CD8-positive, alpha-beta memory T cell (primary cell): Measurements from ENCODE around the gene TREX2. TPM values are rescaled to one million over a fixed set of nuclear protein-coding genes. Genes with fewer than 3 reads are reported as not detected.

Experiments
- CTCF ChIA-PET: fragments of 350-600 bp; sonication (Branson Sonifier 250); formaldehyde crosslinking; loops from one replicate; lab custom pipeline; 2021; ENCODE audit warnings: antibody characterized with exemption; lab: Charles Lee
- POLR2A ChIA-PET: fragments of 350-600 bp; sonication (Branson Sonifier 250); formaldehyde crosslinking; loops from one replicate; lab custom pipeline; 2021; ENCODE audit warnings: antibody characterized with exemption; lab: Charles Lee
- DNase-seq, 5 donors: peaks; one replicate each; pipeline versions ENCODE4 v3.0.0 to v3.0.0-alpha.2; 2020 to 2022; ENCODE audit warnings: mixed read lengths in 1 of 5
- H3K27ac ChIP-seq: one replicate; pipeline ENCODE4 v1.7.0; 2013; ENCODE audit warnings: low read depth, mild to moderate bottlenecking, low read length, moderate library complexity
- H3K27me3 ChIP-seq: 2 replicates; pipeline ENCODE4 v1.7.0; 2013; ENCODE audit warnings: low read length, mild to moderate bottlenecking; ENCODE audit not compliant: insufficient read depth, poor library complexity, severe bottlenecking
- H3K36me3 ChIP-seq: 2 replicates; pipeline ENCODE4 v1.7.0; 2013; ENCODE audit warnings: mild to moderate bottlenecking, low read length, moderate library complexity; ENCODE audit not compliant: insufficient read depth
- H3K4me1 ChIP-seq: 2 replicates; pipeline ENCODE4 v1.7.0; 2013; ENCODE audit warnings: mild to moderate bottlenecking, low read length, moderate library complexity; ENCODE audit not compliant: insufficient read depth
- H3K4me3 ChIP-seq: 2 replicates; pipeline ENCODE4 v1.7.0; 2013; ENCODE audit warnings: mild to moderate bottlenecking, low read length
- H3K9me3 ChIP-seq: 2 replicates; pipeline ENCODE4 v1.7.0; 2013; ENCODE audit warnings: mild to moderate bottlenecking, low read length
- H3K27ac Mint-ChIP-seq, 8 donors: one replicate each; pipeline ENCODE4 v1.8.0; 2020 to 2021; ENCODE audit warnings: mixed read lengths in 8 of 8, mild to moderate bottlenecking in 6 of 8, inconsistent platforms in 3 of 8, moderate library complexity in 3 of 8
- H3K27me3 Mint-ChIP-seq, 2 donors: one replicate each; pipeline ENCODE4 v1.8.0; 2020 to 2021; ENCODE audit warnings: mixed read lengths in 2 of 2, mild to moderate bottlenecking in 1 of 2, moderate library complexity in 1 of 2
- H3K36me3 Mint-ChIP-seq, 3 donors: one replicate each; pipeline ENCODE4 v1.8.0; 2020 to 2021; ENCODE audit warnings: mixed read lengths in 3 of 3, inconsistent platforms in 1 of 3, mild to moderate bottlenecking in 1 of 3
- H3K4me1 Mint-ChIP-seq, 3 donors: one replicate each; pipeline ENCODE4 v1.8.0; 2020 to 2021; ENCODE audit warnings: mixed read lengths in 3 of 3, inconsistent platforms in 1 of 3, mild to moderate bottlenecking in 1 of 3
- H3K4me3 Mint-ChIP-seq, 7 donors: one replicate each; pipeline ENCODE4 v1.8.0; 2020 to 2021; ENCODE audit warnings: mixed read lengths in 7 of 7, mild to moderate bottlenecking in 6 of 7, moderate library complexity in 4 of 7, inconsistent platforms in 2 of 7
- H3K9me3 Mint-ChIP-seq, 5 donors: one replicate each; pipeline ENCODE4 v1.8.0; 2020 to 2022; ENCODE audit warnings: mixed read lengths in 5 of 5, mild to moderate bottlenecking in 3 of 5, moderate library complexity in 2 of 5, inconsistent platforms in 1 of 5
- polyA plus RNA-seq: library from polyadenylated mRNA; unstranded; fragments of 300-500 nt; fragmentation: Illumina TruSeq; gene quantifications from one replicate; pipeline ENCODE4 v1.2.3, GENCODE V29; 2021
- total RNA-seq, 2 experiments: library from RNA; stranded (reverse); gene quantifications; one replicate each; pipeline ENCODE4 v1.2.3, GENCODE V29; 2021

TREX2 gene
- total and polyA plus RNA-seq, 3 experiments from 2014 or later = 0.77 to 2.3 (median 1.9) TPM

GRCh38 chrX:153465691-153466380 is 20.0 kb upstream of the TREX2 start:
- no peak overlapping the region for H3K4me3 ChIP-seq
- ChIA-PET CTCF (interaction anchor here (0.8 kb wide), 1 partner anchor 41 kb away, joined by 3 read pairs; no protein-coding TSS in a partner anchor), POLR2A (no interaction called here)
- H3K27ac ChIP-seq = no peak overlapping the region
- peak overlapping the region in 1 of 8 donors; percentile 72 for H3K27ac Mint-ChIP-seq
- no peaks in the 10 kb centered on the region for H3K36me3 ChIP-seq
- H3K4me1 ChIP-seq = peaks cover 5% of the 10 kb centered on the region
- no peaks in the 10 kb centered on the region for H3K9me3 ChIP-seq
- H3K27me3 ChIP-seq = no peaks in the 10 kb centered on the region
- H3K27me3 Mint-ChIP-seq = peaks cover 0 to 3% of the 10 kb centered on the region in 2 donors
- H3K4me3 Mint-ChIP-seq = no peak overlapping the region
- no peaks in the 10 kb centered on the region for H3K9me3 Mint-ChIP-seq
- DNase-seq = no peak
- H3K36me3 Mint-ChIP-seq = peaks cover 0 to 43% (median 0%) of the 10 kb centered on the region in 3 donors
- H3K4me1 Mint-ChIP-seq = peaks cover 9 to 17% (median 9%) of the 10 kb centered on the region in 3 donors

DNA sequence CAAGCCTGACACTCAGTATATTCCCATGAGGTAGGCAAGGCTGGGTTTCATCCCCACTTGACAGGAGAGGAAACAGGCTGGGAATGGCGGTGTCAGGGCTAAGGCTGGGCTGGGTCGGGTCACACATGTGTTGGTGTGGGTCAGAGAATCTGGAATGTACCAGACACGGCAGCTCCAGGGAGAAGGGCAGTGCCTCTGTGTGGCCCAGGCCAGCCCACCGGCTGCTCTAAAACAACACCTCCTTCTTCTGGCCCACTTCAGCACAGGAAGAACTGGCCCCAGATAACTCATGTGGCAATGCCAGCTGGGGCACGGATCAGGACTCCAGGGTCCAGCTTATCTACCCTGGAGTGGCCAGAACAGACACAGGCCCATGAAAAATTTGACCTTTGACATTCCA is 18.3 kb upstream of the TREX2 start:
- Histone ChIP-seq H3K27ac (no peak overlapping the region), H3K27me3 (no peaks in the 10 kb centered on the region), H3K9me3 (no peaks in the 10 kb centered on the region), H3K4me3 (no peak overlapping the region), H3K36me3 (no peaks in the 10 kb centered on the region), H3K4me1 (no peaks in the 10 kb centered on the region)
- Mint-ChIP-seq H3K27ac (no peak overlapping the region), H3K4me3 (no peak overlapping the region), H3K4me1 (peaks cover 6 to 11% (median 9%) of the 10 kb centered on the region in 3 donors), H3K27me3 (peaks cover 0 to 5% of the 10 kb centered on the region in 2 donors), H3K36me3 (peaks cover 0 to 55% (median 3%) of the 10 kb centered on the region in 3 donors), H3K9me3 (no peaks in the 10 kb centered on the region)
- DNase-seq = no peak
- POLR2A ChIA-PET = no interaction called here
- CTCF ChIA-PET = no interaction called here

GRCh38 chrX:153463556-153463955 is 17.7 kb upstream of the TREX2 start:
- Mint-ChIP-seq H3K27me3 (peaks cover 0 to 5% of the 10 kb centered on the region in 2 donors), H3K4me1 (peaks cover 4 to 9% (median 7%) of the 10 kb centered on the region in 3 donors), H3K27ac (no peak overlapping the region), H3K9me3 (no peaks in the 10 kb centered on the region), H3K36me3 (peaks cover 0 to 61% (median 3%) of the 10 kb centered on the region in 3 donors), H3K4me3 (no peak overlapping the region)
- no peaks in the 10 kb centered on the region for H3K36me3 ChIP-seq
- no peaks in the 10 kb centered on the region for H3K9me3 ChIP-seq
- no peak overlapping the region for H3K4me3 ChIP-seq
- DNase-seq = no peak
- no peak overlapping the region for H3K27ac ChIP-seq
- ChIA-PET CTCF (no interaction called here), POLR2A (no interaction called here)
- H3K4me1 ChIP-seq = no peaks in the 10 kb centered on the region
- H3K27me3 ChIP-seq = no peaks in the 10 kb centered on the region

- ChIA-PET CTCF (no interaction called here), POLR2A (no interaction called here)
- H3K27me3 ChIP-seq = no peaks in the 10 kb centered on the region
- no peak overlapping the region for H3K4me3 Mint-ChIP-seq
- H3K9me3 Mint-ChIP-seq = no peaks in the 10 kb centered on the region
- no peak for DNase-seq
- peaks cover 0 to 5% of the 10 kb centered on the region in 2 donors for H3K27me3 Mint-ChIP-seq
- no peaks in the 10 kb centered on the region for H3K36me3 ChIP-seq
- H3K4me1 ChIP-seq = no peaks in the 10 kb centered on the region
- peaks cover 0 to 63% (median 3%) of the 10 kb centered on the region in 3 donors for H3K36me3 Mint-ChIP-seq
- H3K9me3 ChIP-seq = no peaks in the 10 kb centered on the region
- H3K4me1 Mint-ChIP-seq = peaks cover 4 to 9% (median 7%) of the 10 kb centered on the region in 3 donors
- H3K27ac ChIP-seq = no peak overlapping the region
- H3K4me3 ChIP-seq = no peak overlapping the region
- H3K27ac Mint-ChIP-seq = no peak overlapping the region
Observed at GRCh38 chrX:153463031-153463430, 17.2 kb upstream of the TREX2 start.

DNA sequence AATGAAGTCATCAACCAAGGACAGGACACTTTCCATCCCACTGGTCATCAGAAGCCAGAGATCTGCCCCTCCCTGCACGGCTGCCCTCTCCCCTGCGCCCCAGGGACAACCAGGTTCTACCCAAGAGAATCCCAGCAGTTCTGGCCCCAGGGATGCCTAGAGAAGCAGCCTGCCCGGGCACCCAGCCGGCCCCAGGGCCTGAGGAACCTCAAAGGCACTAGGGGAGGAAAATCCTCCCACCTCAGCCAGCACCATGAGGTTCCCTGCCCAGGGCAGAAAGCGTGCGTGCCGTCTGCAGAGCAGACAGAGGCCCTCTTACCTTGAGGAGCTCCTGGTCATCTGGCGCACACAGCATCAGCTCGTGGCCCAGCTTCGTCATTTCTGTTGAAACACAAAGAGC is 16.4 kb upstream of the TREX2 start:
- no peak for DNase-seq
- Histone ChIP-seq H3K9me3 (no peaks in the 10 kb centered on the region), H3K36me3 (no peaks in the 10 kb centered on the region), H3K27me3 (no peaks in the 10 kb centered on the region), H3K4me1 (no peaks in the 10 kb centered on the region), H3K4me3 (no peak overlapping the region), H3K27ac (no peak overlapping the region)
- no peak overlapping the region for H3K4me3 Mint-ChIP-seq
- no peaks in the 10 kb centered on the region for H3K9me3 Mint-ChIP-seq
- H3K27ac Mint-ChIP-seq = no peak overlapping the region
- ChIA-PET POLR2A (no interaction called here), CTCF (no interaction called here)
- H3K36me3 Mint-ChIP-seq = peaks cover 0 to 59% (median 3%) of the 10 kb centered on the region in 3 donors
- H3K27me3 Mint-ChIP-seq = peaks cover 0 to 5% of the 10 kb centered on the region in 2 donors
- H3K4me1 Mint-ChIP-seq = peaks cover 2 to 6% (median 2%) of the 10 kb centered on the region in 3 donors

- H3K4me1 ChIP-seq = no peaks in the 10 kb centered on the region
- Mint-ChIP-seq H3K4me3 (no peak overlapping the region), H3K27ac (no peak overlapping the region), H3K27me3 (peaks cover 0 to 3% of the 10 kb centered on the region in 2 donors), H3K4me1 (peaks cover 0 to 4% (median 0%) of the 10 kb centered on the region in 3 donors), H3K9me3 (no peaks in the 10 kb centered on the region), H3K36me3 (peaks cover 0 to 60% (median 3%) of the 10 kb centered on the region in 3 donors)
- no peak overlapping the region for H3K4me3 ChIP-seq
- DNase-seq = peak; percentile 6 to 57 (median 25)
- no peaks in the 10 kb centered on the region for H3K36me3 ChIP-seq
- H3K27ac ChIP-seq = no peak overlapping the region
- no peaks in the 10 kb centered on the region for H3K9me3 ChIP-seq
- H3K27me3 ChIP-seq = no peaks in the 10 kb centered on the region
- POLR2A ChIA-PET = no interaction called here
- CTCF ChIA-PET = interaction anchor here (1.1 to 2.5 kb wide), 2 partner anchors 9 to 46 kb away, joined by 3 to 16 read pairs; no protein-coding TSS in a partner anchor
Observed at GRCh38 chrX:153460826-153461225, 15.0 kb upstream of the TREX2 start.

DNA sequence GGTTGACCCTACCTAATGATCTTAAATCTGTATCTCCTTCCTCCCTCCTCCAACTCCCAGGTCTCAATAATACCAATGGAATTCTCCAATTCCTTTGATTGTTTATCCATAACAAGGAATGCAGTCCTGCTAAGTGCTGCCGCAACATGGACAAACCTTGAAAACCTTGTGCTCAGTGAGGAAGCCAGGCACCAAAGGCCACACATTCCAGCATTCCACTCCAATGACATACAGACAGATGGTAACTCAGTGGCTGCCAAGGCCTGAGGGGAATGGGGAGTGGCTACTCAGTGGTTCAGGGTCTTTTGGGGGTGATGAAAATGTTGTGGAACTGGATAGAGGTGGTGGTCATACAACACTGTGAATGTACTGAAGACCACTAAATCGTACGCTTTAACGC is 14.1 kb upstream of the TREX2 start:
- Mint-ChIP-seq H3K27ac (peak overlapping the region in 2 of 8 donors; percentile 12 to 75), H3K27me3 (peaks cover 0 to 3% of the 10 kb centered on the region in 2 donors), H3K9me3 (no peaks in the 10 kb centered on the region), H3K36me3 (peaks cover 0 to 64% (median 3%) of the 10 kb centered on the region in 3 donors), H3K4me1 (peaks cover 0 to 4% (median 0%) of the 10 kb centered on the region in 3 donors), H3K4me3 (no peak overlapping the region)
- no peak overlapping the region for H3K4me3 ChIP-seq
- no peaks in the 10 kb centered on the region for H3K4me1 ChIP-seq
- no peaks in the 10 kb centered on the region for H3K27me3 ChIP-seq
- ChIA-PET CTCF (interaction anchor here (2.5 kb wide), 1 partner anchor 46 kb away, joined by 16 read pairs; no protein-coding TSS in a partner anchor), POLR2A (no interaction called here)
- H3K9me3 ChIP-seq = no peaks in the 10 kb centered on the region
- H3K27ac ChIP-seq = no peak overlapping the region
- no peak for DNase-seq
- H3K36me3 ChIP-seq = no peaks in the 10 kb centered on the region

GRCh38 chrX:153458476-153458875 is 12.6 kb upstream of the TREX2 start:
- DNase-seq = no peak
- Histone ChIP-seq H3K36me3 (no peaks in the 10 kb centered on the region), H3K4me3 (no peak overlapping the region), H3K27me3 (no peaks in the 10 kb centered on the region), H3K9me3 (no peaks in the 10 kb centered on the region), H3K4me1 (no peaks in the 10 kb centered on the region), H3K27ac (no peak overlapping the region)
- CTCF ChIA-PET = interaction anchor here (1.0 kb wide), 1 partner anchor 49 kb away, joined by 3 read pairs; no protein-coding TSS in a partner anchor
- H3K4me1 Mint-ChIP-seq = peaks cover 0 to 4% (median 0%) of the 10 kb centered on the region in 3 donors
- H3K4me3 Mint-ChIP-seq = no peak overlapping the region
- H3K36me3 Mint-ChIP-seq = peaks cover 0 to 57% (median 3%) of the 10 kb centered on the region in 3 donors
- no peaks in the 10 kb centered on the region for H3K9me3 Mint-ChIP-seq
- H3K27me3 Mint-ChIP-seq = peaks cover 0 to 1% of the 10 kb centered on the region in 2 donors
- POLR2A ChIA-PET = no interaction called here
- no peak overlapping the region for H3K27ac Mint-ChIP-seq
